Fibroblast of upper back skin (primary cell): ENCODE data around the gene IQCE.
"Not testable (repeated sequence)": the region's sequence is repeated elsewhere in the genome, so short reads cannot be mapped to it uniquely, and the experiment has no call there.

Experiments used
- DNase-seq: peaks from one replicate; pipeline ENCODE4 v3.0.0-alpha.2; 2013

The IQCE gene

GRCh38 chr7:2555121-2556052 is 3.4 kb upstream of the IQCE start, which contains the start of gene BRAT1:
Gene BRAT1 (minus strand): TSS chr7:2555524. CDS start chr7:2554431, 1,093 bp downstream.
- peak; percentile 90 for DNase-seq

GRCh38 chr7:2559283-2559950 is 638 bp downstream of the IQCE start:
- DNase-seq = no peak

GRCh38 chr7:2563955-2564354 is 5.2 kb downstream of the IQCE start:
- DNase-seq = not testable (repeated sequence)

- no peak for DNase-seq
Observed at GRCh38 chr7:2564970-2565540, 6.3 kb downstream of the IQCE start.

GRCh38 chr7:2566348-2566889 is 7.6 kb downstream of the IQCE start:
- no peak for DNase-seq

- peak; percentile 23 for DNase-seq
Observed at GRCh38 chr7:2566890-2567678, 8.3 kb downstream of the IQCE start.

GRCh38 chr7:2567679-2568278 is 9.0 kb downstream of the IQCE start:
- peak; percentile 50 for DNase-seq

- DNase-seq = no peak
Observed at GRCh38 chr7:2568521-2569223, 9.9 kb downstream of the IQCE start.

- DNase-seq = no peak
Observed at GRCh38 chr7:2569421-2569820, 10.6 kb downstream of the IQCE start.

GRCh38 chr7:2570021-2570420 is 11.2 kb downstream of the IQCE start:
- DNase-seq = no peak

- DNase-seq = no peak
Observed at GRCh38 chr7:2571409-2571808, 12.6 kb downstream of the IQCE start.

GRCh38 chr7:2572101-2572842 is 13.5 kb downstream of the IQCE start:
- no peak for DNase-seq

- DNase-seq = no peak
Observed at GRCh38 chr7:2573761-2574160, 15.0 kb downstream of the IQCE start.

GRCh38 chr7:2575046-2575732 is 16.4 kb downstream of the IQCE start:
- DNase-seq = no peak

- peak; percentile 36 for DNase-seq
Observed at GRCh38 chr7:2575733-2576340, 17.1 kb downstream of the IQCE start.

GRCh38 chr7:2576742-2577491 is 18.1 kb downstream of the IQCE start:
- DNase-seq = no peak

GRCh38 chr7:2577914-2578680 is 19.3 kb downstream of the IQCE start:
- no peak for DNase-seq

- DNase-seq = no peak
Observed at GRCh38 chr7:2580636-2581035, 21.9 kb downstream of the IQCE start.
